NCI-H146 treated with DMSO at 0.1 percent for 48 hours (cell line): ENCODE measurements around the gene FGF14.
"Not testable (repeated sequence)": the region's sequence is repeated elsewhere in the genome, so short reads cannot be mapped to it uniquely, and the experiment has no call there.

Experiments used
- DNase-seq: peaks from one replicate; lab custom pipeline; 2025; ENCODE audit not compliant: unreplicated experiment; lab: John Stamatoyannopoulos, UW

Gene FGF14

GRCh38 chr13:102141625-102142472 is 260.0 kb downstream of the FGF14 start:
- DNase-seq: peak; percentile 28

GRCh38 chr13:102139626-102140025 is 262.2 kb downstream of the FGF14 start:
- no peak for DNase-seq

GRCh38 chr13:102138635-102139190 is 263.1 kb downstream of the FGF14 start:
- DNase-seq: no peak

- not testable (repeated sequence) for DNase-seq
Observed at GRCh38 chr13:102137904-102138303, 263.9 kb downstream of the FGF14 start.

GRCh38 chr13:102136735-102137296 is 265.0 kb downstream of the FGF14 start:
- DNase-seq: no peak

- DNase-seq: peak; percentile 83
Observed at GRCh38 chr13:102132777-102133295, 269.0 kb downstream of the FGF14 start.

GRCh38 chr13:102131246-102131645 is 270.6 kb downstream of the FGF14 start:
- no peak for DNase-seq

GRCh38 chr13:102128216-102128810 is 273.5 kb downstream of the FGF14 start:
- DNase-seq: no peak

GRCh38 chr13:102127153-102127552 is 274.7 kb downstream of the FGF14 start:
- DNase-seq: no peak

GRCh38 chr13:102122147-102122546 is 279.7 kb downstream of the FGF14 start:
- DNase-seq: no peak

GRCh38 chr13:102117175-102117831 is 284.5 kb downstream of the FGF14 start:
- DNase-seq: no peak

- DNase-seq: no peak
Observed at GRCh38 chr13:102103469-102103868, 298.4 kb downstream of the FGF14 start.

- DNase-seq: no peak
Observed at GRCh38 chr13:102100234-102100633, 301.6 kb downstream of the FGF14 start.

GRCh38 chr13:102097708-102098107 is 304.1 kb downstream of the FGF14 start:
- DNase-seq: peak; percentile 21

- not testable (repeated sequence) for DNase-seq
Observed at GRCh38 chr13:102093288-102093687, 308.6 kb downstream of the FGF14 start.

- no peak for DNase-seq
Observed at GRCh38 chr13:102091231-102091630, 310.6 kb downstream of the FGF14 start.

- DNase-seq: no peak
Observed at GRCh38 chr13:102090532-102090931, 311.3 kb downstream of the FGF14 start.

- no peak for DNase-seq
Observed at GRCh38 chr13:102089722-102090121, 312.1 kb downstream of the FGF14 start.

- no peak for DNase-seq
Observed at GRCh38 chr13:102089177-102089576, 312.7 kb downstream of the FGF14 start.

GRCh38 chr13:102073251-102073650 is 328.6 kb downstream of the FGF14 start:
- DNase-seq: no peak

- DNase-seq: no peak
Observed at GRCh38 chr13:102071711-102072110, 330.1 kb downstream of the FGF14 start.
